ENCODE measurements around the gene BABAM2.
"Not testable (repeated sequence)": the region's sequence is repeated elsewhere in the genome, so short reads cannot be mapped to it uniquely, and the experiment has no call there.

BABAM2 gene

GRCh38 chr2:28321426-28321825 lies 430.9 kb downstream of the BABAM2 start:
- in situ Hi-C loops (cut with MboI; ENCODE audit: low sequenced_read_pairs): no loop called here

DNA sequence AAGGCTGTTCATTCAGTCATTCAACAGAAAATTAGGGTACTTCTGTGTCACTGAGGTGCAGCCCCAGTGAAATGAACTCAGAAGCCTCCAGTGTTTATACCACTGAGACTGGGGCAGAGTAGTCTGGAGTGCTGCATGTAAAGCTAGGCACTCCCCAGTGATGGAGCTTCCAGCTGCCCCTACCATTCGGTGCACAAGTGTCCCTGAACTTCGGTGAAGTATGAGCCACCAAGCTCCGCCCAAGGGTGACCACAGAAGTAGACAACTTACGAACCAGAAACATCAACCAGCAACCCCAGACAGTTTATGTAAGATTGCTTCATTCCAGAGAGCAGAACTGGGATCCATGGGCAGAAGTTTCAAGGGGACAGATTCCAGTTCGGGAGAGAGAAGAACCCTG lies 431.5 kb downstream of the BABAM2 start:
- in situ Hi-C loops (cut with MboI; ENCODE audit: low sequenced_read_pairs): no loop called here

- in situ Hi-C loops (cut with MboI; ENCODE audit: low sequenced_read_pairs): no loop called here
These were observed 431.9 kb downstream of the BABAM2 start for GRCh38 chr2:28322456-28322855.

- in situ Hi-C loops (cut with MboI; ENCODE audit: low sequenced_read_pairs): no loop called here
These were observed 432.5 kb downstream of the BABAM2 start for GRCh38 chr2:28322981-28323396.

DNA sequence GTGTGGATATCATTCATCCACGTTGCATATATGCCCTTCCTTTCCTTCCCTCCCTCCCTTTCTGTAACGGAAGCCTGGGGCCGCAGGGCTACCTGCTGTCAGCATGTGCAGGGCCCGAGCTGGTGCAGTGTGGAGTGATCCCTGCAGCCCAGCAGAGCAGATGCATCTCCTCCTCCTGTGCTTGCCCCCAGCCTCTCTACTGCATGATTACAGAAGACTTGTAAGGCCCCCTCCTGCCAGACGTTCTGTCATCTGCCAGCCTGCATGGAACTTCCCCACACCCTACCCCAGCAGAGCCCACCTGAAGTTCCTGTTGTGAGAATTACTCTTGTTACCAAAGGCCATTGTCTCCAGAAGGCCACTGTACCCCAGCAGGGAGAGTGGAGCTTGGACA lies 434.6 kb downstream of the BABAM2 start:
- in situ Hi-C loops (cut with MboI; ENCODE audit: low sequenced_read_pairs): no loop called here

DNA sequence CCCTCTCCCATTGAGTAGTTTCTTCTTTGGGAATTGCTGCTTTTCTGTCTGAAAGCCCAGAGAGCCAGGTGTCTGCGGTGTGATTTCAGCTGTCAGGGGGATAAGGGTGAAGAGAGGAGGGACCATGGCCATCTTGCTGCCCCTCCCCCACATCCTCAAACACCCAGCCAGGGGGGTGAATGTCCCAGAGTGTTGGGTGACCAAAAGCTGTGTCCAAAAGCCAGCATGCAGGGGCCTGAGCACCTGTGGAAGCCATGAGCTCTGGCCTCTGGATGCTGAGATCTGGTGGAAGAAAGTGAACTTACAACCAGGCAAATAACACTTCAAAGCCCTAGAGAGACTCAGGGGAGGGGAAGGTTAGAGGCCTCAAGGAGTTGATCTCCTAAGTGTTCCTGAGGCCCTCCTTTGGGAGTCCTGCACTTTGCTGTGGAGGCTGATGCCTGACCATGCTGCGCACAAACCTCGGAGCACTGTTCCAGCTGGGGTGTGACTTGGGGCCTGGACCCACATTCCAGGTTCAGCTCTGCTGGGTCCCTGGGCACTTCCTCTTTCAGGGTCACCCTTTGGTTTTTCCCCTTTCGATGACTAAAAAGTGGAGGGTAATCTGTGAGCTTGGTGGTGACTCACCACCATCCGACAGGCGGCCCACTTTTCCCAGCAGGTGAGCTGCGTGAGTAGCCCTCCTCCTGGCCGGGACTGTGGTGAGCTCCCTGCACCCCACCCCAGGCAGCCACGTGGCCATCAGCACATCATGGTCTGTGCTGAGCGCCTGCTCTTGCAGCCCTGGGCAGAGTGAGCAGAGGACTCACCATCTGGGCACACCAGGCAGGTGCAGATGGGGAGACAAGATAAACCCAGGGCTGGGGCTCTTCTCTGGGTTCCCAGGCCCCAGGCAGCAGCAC lies 435.3 kb downstream of the BABAM2 start:
- in situ Hi-C loops (cut with MboI; ENCODE audit: low sequenced_read_pairs): no loop called here

DNA sequence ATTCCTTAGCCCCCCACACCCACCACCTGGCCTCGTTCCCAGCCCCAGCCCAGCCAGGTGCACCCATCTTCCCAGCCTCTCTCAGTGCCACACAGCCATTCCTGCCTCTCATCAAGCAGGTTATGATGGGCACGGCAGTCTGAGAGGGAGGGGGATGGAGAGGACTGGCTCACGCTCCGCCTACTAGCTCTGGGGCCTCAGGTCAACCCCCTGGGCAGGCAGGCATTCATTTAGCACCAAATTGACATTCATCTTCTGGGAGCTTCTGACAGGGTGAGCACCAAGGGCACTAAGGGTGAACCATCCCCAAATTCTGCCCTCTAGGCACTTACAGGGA lies 435.9 kb downstream of the BABAM2 start:
- in situ Hi-C loops (cut with MboI; ENCODE audit: low sequenced_read_pairs): no loop called here

DNA sequence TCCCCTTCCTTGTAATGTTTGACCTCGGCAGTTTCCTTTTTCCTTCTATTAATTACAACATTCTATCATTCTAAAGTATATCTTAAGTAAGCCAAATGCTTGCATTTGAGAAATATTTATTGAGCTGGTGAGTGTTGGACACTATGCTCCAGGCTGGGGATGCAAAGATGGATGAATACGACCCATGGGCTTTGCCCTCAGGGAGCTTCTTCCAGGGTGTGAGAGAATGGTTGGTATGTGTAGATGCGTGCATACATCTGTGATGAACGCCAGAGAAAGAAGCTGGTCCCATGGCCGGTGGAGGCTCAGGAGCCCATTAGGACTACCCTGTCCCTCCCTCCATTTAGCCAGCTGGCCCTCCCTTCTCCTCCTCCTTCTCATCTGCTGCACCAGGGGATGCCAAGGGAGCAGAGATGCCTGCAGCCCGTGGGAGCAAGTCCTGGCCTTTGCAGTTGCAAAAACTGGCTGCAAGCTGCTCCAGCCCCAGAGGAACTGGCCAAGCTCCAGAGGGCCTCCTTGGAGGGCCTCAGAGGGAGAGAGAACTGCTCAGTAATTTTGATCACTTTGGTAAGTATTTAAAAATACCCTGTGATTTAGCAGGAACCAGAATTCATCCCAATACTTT lies 436.5 kb downstream of the BABAM2 start:
- in situ Hi-C loops (cut with MboI; ENCODE audit: low sequenced_read_pairs): no loop called here

- in situ Hi-C loops (cut with MboI; ENCODE audit: low sequenced_read_pairs): no loop called here
These were observed 437.0 kb downstream of the BABAM2 start for GRCh38 chr2:28327581-28327955.

GRCh38 chr2:28327956-28328922 lies 437.7 kb downstream of the BABAM2 start:
- in situ Hi-C loops (cut with MboI; ENCODE audit: low sequenced_read_pairs): no loop called here

- in situ Hi-C loops (cut with MboI; ENCODE audit: low sequenced_read_pairs): no loop called here
These were observed 438.7 kb downstream of the BABAM2 start for GRCh38 chr2:28329184-28329583.

- in situ Hi-C loops (cut with MboI; ENCODE audit: low sequenced_read_pairs): not testable (repeated sequence)
These were observed 440.2 kb downstream of the BABAM2 start for GRCh38 chr2:28330722-28331121.

GRCh38 chr2:28331797-28332196 lies 441.3 kb downstream of the BABAM2 start:
- in situ Hi-C loops (cut with MboI; ENCODE audit: low sequenced_read_pairs): not testable (repeated sequence)

GRCh38 chr2:28332696-28333095 lies 442.2 kb downstream of the BABAM2 start:
- in situ Hi-C loops (cut with MboI; ENCODE audit: low sequenced_read_pairs): no loop called here

DNA sequence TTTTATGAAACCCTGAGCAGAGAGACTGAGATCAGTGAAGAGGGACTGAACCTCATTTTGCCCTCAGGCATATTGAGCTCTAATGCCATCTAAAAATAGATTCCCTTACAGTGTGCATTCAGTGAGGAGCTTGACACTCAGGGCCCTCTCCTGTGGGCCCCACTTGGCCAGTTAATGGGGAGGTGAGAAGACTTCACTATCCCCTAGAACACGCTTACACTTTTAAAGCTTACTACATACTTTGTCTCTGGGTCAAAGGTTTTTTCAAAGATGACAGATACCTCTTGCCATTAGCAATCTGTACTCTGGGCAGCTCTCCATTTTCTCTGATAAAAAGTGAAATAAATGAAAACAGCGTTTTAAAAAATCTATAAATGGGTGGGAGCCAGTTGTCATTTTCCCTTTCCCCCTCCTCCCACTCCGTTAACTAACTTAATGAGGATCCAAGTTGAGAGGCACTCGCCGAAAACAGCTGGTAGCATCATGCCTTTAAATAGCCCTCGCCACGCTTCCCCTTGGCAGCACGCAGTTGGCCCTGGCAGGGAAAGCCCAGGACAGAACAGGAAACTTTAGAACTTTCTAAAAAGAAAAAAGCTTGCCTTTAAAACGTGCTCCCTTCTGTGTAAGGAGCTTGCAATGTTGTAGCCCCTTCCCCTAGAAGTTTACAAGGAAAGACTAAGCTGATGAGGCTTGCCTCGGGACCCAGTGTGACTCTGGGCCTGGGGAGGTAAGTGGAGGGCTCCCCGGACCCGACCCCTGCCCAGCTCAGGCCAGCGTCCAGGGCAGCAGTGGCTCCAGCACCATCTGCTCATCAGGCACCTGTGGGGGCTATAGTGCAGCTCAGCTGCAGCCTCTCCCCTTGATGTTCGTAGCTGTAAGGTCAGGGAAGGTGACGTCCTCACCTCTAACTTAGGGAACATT lies 443.3 kb downstream of the BABAM2 start:
- in situ Hi-C loops (cut with MboI; ENCODE audit: low sequenced_read_pairs): no loop called here

- in situ Hi-C loops (cut with MboI; ENCODE audit: low sequenced_read_pairs): no loop called here
These were observed 444.0 kb downstream of the BABAM2 start for GRCh38 chr2:28334527-28334894.

DNA sequence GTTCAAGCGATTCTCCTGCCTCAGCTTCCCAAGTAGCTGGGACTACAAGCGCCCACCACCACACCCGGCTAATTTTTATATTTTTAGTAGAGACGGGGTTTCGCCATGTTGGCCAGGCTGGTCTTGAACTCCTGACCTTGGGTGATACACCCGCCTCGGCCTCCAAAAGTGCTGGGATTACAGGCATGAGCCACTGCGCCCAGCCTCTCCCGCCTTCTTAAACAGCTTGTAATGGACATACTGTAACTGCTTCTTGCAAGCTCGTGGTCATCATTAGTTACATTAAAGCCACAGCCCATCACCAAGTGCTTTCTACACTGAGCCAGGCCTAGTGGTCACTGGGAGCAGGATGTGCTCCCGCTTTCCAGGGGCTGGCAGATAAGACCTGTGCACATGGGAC lies 444.7 kb downstream of the BABAM2 start:
- in situ Hi-C loops (cut with MboI; ENCODE audit: low sequenced_read_pairs): not testable (repeated sequence)

DNA sequence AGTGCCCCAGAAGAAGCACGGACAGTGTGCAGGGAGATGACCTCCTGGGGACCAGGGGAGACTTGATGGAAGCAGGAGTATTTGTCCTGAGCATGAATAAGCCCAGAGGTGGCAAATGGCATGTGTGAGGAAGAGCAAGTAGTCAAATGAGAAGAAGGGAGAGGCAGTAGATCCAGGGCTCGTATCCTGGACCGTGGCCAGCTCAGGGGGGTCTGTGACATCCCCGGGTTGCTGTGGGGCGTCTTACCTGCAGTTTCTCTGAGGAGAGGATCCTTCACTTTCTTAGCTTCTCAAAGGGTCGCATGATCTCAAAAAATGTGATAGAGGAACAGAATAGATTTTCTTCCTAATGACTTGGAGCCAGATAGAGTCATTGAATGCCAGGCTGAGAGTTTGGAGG lies 445.1 kb downstream of the BABAM2 start:
- in situ Hi-C loops (cut with MboI; ENCODE audit: low sequenced_read_pairs): no loop called here

DNA sequence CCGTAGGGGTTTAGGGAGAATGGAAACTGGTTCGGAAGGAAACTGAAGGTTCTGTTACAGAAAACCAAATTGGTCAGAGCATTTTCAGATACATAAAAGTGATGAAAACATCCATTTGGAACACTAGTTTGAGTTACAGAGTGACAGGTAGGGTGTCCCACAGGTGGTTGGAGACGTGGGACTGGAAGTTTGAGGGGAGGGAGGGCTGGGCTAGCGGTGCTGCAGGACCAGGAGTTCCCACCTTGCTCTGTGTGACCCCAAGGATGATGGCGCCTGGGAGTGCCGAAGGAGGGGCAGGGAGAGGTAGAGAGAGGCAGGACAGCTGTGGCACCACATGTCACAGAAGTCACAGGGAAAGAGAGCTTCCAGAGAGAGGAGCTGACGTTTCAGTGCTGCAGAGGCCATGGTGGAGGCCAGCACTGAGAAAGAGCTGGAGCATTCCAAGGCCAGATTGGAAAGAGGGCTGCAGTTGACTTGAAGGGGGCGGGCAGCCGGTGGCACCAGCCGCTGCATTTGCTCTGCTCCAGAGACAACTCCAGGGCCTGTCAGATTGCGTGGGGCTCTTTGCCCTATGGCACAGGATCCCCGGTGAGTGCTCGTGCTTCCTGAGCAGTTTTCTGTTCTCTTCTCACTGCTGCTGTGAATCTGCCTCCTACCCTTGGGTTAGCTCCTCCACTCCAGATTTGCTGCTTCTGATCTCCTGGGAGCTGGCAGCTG lies 445.9 kb downstream of the BABAM2 start:
- in situ Hi-C loops (cut with MboI; ENCODE audit: low sequenced_read_pairs): no loop called here

Data from HL-60/S4 (cell line).